NCI-H1417 (cell line): ENCODE data around the gene SMAD1.
"Not testable (repeated sequence)": the region's sequence is repeated elsewhere in the genome, so short reads cannot be mapped to it uniquely, and the experiment has no call there.

Source experiments
- DNase-seq, 3 experiments: peaks; one replicate each; lab custom pipeline; 2025; lab: John Stamatoyannopoulos, UW

Gene SMAD1

GRCh38 chr4:145563293-145563985, 81.8 kb downstream of the SMAD1 start:
- DNase-seq = no peak

GRCh38 chr4:145564540-145564939, 82.9 kb downstream of the SMAD1 start:
- DNase-seq = no peak

DNA sequence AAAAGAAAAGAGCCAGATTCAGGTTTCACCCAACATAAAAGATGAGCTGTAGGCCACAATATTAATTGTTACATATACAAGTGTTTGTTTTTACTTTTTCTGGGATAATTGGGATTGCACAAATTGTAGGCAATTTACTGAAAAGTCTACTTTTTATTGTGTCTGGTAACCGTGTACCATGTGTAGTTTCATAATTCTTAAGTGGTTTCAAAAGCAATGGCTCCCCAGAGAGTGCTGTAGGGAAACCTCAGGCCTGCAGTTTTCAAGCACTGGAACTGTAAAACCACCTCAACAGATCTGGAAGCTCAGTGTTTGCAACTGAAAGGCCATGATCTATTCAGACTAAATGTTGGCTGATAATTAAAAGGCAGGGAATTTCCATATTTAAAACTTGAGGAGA, 83.7 kb downstream of the SMAD1 start:
- peak in 1 of 3 experiments; percentile 21 for DNase-seq

- no peak for DNase-seq
Observed at GRCh38 chr4:145566086-145566708, 84.5 kb downstream of the SMAD1 start.

DNA sequence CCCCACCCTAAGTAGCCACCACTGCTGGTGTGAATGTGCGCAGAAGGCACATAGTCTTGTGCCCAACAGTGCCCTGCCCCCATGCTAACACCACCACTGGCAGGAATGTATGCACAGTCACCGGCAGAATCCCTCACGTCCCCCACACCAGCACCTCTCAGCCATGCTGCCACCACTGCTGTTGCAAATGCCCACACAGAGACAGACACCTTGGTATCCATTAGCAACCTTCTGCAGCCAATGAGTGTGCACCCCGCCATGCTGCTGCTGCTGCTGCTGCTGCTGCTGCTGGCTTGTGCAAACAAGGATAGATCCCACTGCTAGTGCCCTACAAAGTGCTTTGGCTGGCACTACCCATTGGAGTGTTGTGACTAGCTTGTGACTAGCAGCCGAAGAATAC, 85.1 kb downstream of the SMAD1 start:
- DNase-seq = peak in 2 of 3 experiments; percentile 53 to 70

DNA sequence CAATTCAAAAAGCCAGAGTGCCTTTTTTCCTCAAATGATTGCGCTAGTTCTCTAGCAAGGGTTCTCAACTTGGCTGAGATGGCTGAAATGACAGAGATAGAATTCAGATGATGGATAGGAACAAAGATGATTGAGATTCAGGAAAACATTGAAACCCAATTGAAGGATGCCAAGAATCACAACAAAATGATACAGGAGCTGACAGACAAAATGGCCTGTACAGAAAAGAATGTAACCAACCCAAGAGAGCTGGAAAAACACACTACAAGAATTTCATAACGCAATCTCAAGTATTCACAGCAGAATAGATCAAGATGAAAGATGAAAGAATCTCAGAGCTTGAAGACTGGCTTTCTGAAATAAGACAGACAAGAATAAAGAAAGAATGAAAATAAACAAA, 85.9 kb downstream of the SMAD1 start:
- DNase-seq = no peak

- peak in 1 of 3 experiments; percentile 4 for DNase-seq
Observed at GRCh38 chr4:145574546-145574945, 92.9 kb downstream of the SMAD1 start.

DNA sequence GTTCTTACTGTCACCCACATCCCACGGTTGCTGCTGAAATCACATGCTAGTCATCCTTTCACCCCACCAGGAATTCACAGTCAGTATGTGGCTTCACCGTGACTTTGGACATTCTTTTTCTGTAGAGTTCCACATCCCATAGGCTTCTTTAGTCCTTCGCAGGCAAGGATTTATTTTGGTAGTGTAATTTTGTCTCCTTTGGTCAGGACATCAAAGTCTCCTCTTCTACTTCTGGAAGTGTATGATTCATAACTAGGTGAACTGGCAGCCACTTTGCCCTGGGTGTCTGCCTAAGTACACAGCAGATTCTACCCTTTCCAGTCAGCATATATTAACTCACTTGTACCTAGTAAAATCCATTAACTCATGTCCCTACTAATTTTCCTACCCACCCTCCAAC, 99.3 kb downstream of the SMAD1 start:
- DNase-seq = no peak

GRCh38 chr4:145583191-145584055, 101.8 kb downstream of the SMAD1 start:
- DNase-seq = no peak

- DNase-seq = no peak
Observed at GRCh38 chr4:145587088-145587754, 105.6 kb downstream of the SMAD1 start.

GRCh38 chr4:145589381-145589780, 107.7 kb downstream of the SMAD1 start:
- not testable (repeated sequence) for DNase-seq

- no peak for DNase-seq
Observed at GRCh38 chr4:145589916-145590702, 108.5 kb downstream of the SMAD1 start.

DNA sequence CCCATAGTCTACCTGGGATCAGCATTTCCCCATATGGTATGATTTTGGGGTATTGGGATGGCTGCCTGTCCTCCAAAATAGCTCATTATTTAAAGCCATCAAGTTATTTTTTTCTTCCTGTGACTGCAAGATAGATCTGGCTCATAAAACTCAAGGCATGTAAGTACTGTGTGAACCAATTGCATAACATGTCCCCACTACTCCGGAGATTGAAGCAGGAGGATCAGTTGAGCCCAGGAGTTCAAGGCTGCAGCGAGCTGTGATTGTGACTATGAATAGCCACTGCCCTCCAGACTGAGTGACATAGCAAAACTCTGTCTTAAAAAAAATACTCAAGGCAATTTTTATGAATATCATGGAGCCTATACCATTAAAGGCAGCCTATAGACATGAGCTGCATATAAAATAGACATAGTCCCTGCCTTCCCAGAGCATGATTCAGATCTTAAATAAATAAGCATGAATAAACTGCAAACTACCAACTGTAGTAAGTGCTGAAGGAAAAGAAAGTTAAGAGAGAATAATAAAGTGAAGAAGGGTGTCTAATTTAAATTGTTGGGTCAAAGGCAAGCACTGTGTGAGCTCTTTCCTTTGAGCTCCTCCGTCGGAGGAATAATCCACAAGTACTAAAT, 120.6 kb downstream of the SMAD1 start:
- DNase-seq = no peak

GRCh38 chr4:145605941-145606340, 124.3 kb downstream of the SMAD1 start:
- no peak for DNase-seq
